Measurements from ENCODE around the gene TTC39A. TPM values are rescaled to one million over a fixed set of nuclear protein-coding genes. Genes with fewer than 3 reads are reported as not detected.

Gene TTC39A
- total and polyA plus RNA-seq, 2 donors = 1.1 to 2.8 TPM

- 94% methylated on average over 6 of the region's 6 CpGs for WGBS
- H3K4me3 ChIP-seq (ENCODE audit: low read length in 2 of 2) = no peak overlapping the region
- no peaks in the 10 kb centered on the region for H3K4me1 ChIP-seq (ENCODE audit: control insufficient read depth in 2 of 2, insufficient read depth in 2 of 2, low read length in 2 of 2)
- no peaks in the 10 kb centered on the region for H3K36me3 ChIP-seq (ENCODE audit: control insufficient read depth in 2 of 2, insufficient read depth in 2 of 2, low read length in 1 of 2)
- DNase-seq (ENCODE audit: low read depth in 6 of 9, low spot score in 9 of 9) = no peak
- peaks cover 0 to 8% of the 10 kb centered on the region in 2 donors for H3K9me3 ChIP-seq (ENCODE audit: control insufficient read depth in 2 of 2, insufficient read depth in 1 of 2, low read length in 1 of 2)
- H3K27me3 ChIP-seq (ENCODE audit: control insufficient read depth in 2 of 2, insufficient read depth in 1 of 2, low read length in 1 of 2) = no peaks in the 10 kb centered on the region
- H3K27ac ChIP-seq (ENCODE audit: low read depth in 1 of 2, low read length in 1 of 2) = no peak overlapping the region
Measured at GRCh38 chr1:51303315-51303714, 27.0 kb downstream of the TTC39A start.

DNA sequence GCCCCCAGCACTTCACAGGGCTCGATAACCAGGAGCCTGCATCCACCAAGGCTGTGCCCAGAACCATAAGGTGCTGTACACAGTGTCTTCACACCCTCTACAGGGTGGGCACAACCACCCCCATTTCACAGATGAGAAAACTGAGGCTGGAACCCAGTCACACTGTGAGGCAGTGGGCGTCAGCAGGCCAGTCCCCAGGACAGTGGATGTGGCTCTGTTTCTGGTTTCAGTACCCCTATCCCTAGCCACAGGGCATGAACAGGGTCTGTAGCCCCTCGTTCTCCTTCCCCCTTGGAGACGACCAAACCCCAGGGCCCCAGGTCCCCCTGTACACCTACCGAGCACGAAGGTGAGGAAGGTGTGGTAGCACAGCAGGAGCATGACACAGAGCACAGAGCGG lies 27.6 kb downstream of the TTC39A start:
- WGBS = 96% methylated on average over 7 of the region's 7 CpGs
- no peak overlapping the region for H3K27ac ChIP-seq (ENCODE audit: low read depth in 1 of 2, low read length in 1 of 2)

GRCh38 chr1:51302270-51302669 lies 28.1 kb downstream of the TTC39A start:
- no peak overlapping the region for H3K4me3 ChIP-seq (ENCODE audit: low read length in 2 of 2)
- H3K36me3 ChIP-seq (ENCODE audit: control insufficient read depth in 2 of 2, insufficient read depth in 2 of 2, low read length in 1 of 2) = no peaks in the 10 kb centered on the region
- H3K27me3 ChIP-seq (ENCODE audit: control insufficient read depth in 2 of 2, insufficient read depth in 1 of 2, low read length in 1 of 2) = no peaks in the 10 kb centered on the region
- peaks cover 0 to 3% of the 10 kb centered on the region in 2 donors for H3K4me1 ChIP-seq (ENCODE audit: control insufficient read depth in 2 of 2, insufficient read depth in 2 of 2, low read length in 2 of 2)
- DNase-seq (ENCODE audit: low read depth in 6 of 9, low spot score in 9 of 9) = no peak
- H3K27ac ChIP-seq (ENCODE audit: low read depth in 1 of 2, low read length in 1 of 2) = no peak overlapping the region
- 98% methylated on average over 10 of the region's 10 CpGs for WGBS
- peaks cover 0 to 8% of the 10 kb centered on the region in 2 donors for H3K9me3 ChIP-seq (ENCODE audit: control insufficient read depth in 2 of 2, insufficient read depth in 1 of 2, low read length in 1 of 2)

More for the DNA sequence above, 27.6 kb downstream of the TTC39A start:
- H3K9me3 ChIP-seq (ENCODE audit: control insufficient read depth in 2 of 2, insufficient read depth in 1 of 2, low read length in 1 of 2) = peaks cover 0 to 8% of the 10 kb centered on the region in 2 donors
- H3K4me3 ChIP-seq (ENCODE audit: low read length in 2 of 2) = no peak overlapping the region
- no peaks in the 10 kb centered on the region for H3K4me1 ChIP-seq (ENCODE audit: control insufficient read depth in 2 of 2, insufficient read depth in 2 of 2, low read length in 2 of 2)
- H3K27me3 ChIP-seq (ENCODE audit: control insufficient read depth in 2 of 2, insufficient read depth in 1 of 2, low read length in 1 of 2) = no peaks in the 10 kb centered on the region
- no peak for DNase-seq (ENCODE audit: low read depth in 6 of 9, low spot score in 9 of 9)
- H3K36me3 ChIP-seq (ENCODE audit: control insufficient read depth in 2 of 2, insufficient read depth in 2 of 2, low read length in 1 of 2) = no peaks in the 10 kb centered on the region

- no peaks in the 10 kb centered on the region for H3K27me3 ChIP-seq (ENCODE audit: control insufficient read depth in 2 of 2, insufficient read depth in 1 of 2, low read length in 1 of 2)
- DNase-seq (ENCODE audit: low read depth in 6 of 9, low spot score in 9 of 9) = no peak
- H3K36me3 ChIP-seq (ENCODE audit: control insufficient read depth in 2 of 2, insufficient read depth in 2 of 2, low read length in 1 of 2) = no peaks in the 10 kb centered on the region
- WGBS = 91% methylated on average over 3 of the region's 3 CpGs
- peaks cover 0 to 7% of the 10 kb centered on the region in 2 donors for H3K4me1 ChIP-seq (ENCODE audit: control insufficient read depth in 2 of 2, insufficient read depth in 2 of 2, low read length in 2 of 2)
- H3K4me3 ChIP-seq (ENCODE audit: low read length in 2 of 2) = no peak overlapping the region
- no peak overlapping the region for H3K27ac ChIP-seq (ENCODE audit: low read depth in 1 of 2, low read length in 1 of 2)
- H3K9me3 ChIP-seq (ENCODE audit: control insufficient read depth in 2 of 2, insufficient read depth in 1 of 2, low read length in 1 of 2) = peaks cover 0 to 8% of the 10 kb centered on the region in 2 donors
Measured at GRCh38 chr1:51301844-51302162, 28.6 kb downstream of the TTC39A start.

DNA sequence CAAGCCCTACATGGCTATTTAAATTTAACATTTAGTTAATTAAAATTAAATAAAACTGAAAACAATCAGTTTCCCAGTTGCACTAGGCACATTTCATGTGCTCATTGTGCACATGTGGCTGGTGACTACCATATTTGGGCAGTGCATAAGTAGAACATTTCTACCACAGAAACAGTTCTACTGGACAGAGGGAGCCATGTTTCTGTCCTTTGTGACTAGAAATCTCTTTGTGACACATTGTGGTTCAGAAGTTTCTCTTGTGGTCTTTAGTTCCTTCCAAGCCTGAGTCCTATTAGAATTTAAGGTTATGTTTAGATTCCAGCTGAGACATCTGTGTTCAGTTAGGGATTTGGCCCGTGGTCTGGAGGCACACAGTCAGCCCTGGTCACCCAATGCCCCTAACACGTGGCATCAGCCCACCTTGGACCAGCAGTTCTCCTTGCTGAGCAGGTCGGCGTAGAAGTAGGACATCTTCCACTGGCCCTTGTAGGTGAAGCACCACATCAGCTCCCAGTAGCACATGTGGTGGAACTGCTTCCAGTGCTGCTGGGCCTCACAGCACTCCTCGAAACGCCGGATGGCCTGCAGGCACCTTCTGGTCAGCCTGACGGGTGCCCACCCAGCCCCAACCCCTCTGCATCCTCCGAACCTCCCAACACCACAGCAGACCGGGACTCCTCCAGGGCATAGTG lies 29.1 kb downstream of the TTC39A start:
- Histone ChIP-seq H3K27me3 (ENCODE audit: control insufficient read depth in 2 of 2, insufficient read depth in 1 of 2, low read length in 1 of 2) (no peaks in the 10 kb centered on the region), H3K4me3 (ENCODE audit: low read length in 2 of 2) (no peak overlapping the region), H3K27ac (ENCODE audit: low read depth in 1 of 2, low read length in 1 of 2) (no peak overlapping the region), H3K4me1 (ENCODE audit: control insufficient read depth in 2 of 2, insufficient read depth in 2 of 2, low read length in 2 of 2) (peaks cover 0 to 11% of the 10 kb centered on the region in 2 donors), H3K9me3 (ENCODE audit: control insufficient read depth in 2 of 2, insufficient read depth in 1 of 2, low read length in 1 of 2) (peaks cover 0 to 8% of the 10 kb centered on the region in 2 donors), H3K36me3 (ENCODE audit: control insufficient read depth in 2 of 2, insufficient read depth in 2 of 2, low read length in 1 of 2) (no peaks in the 10 kb centered on the region)
- DNase-seq (ENCODE audit: low read depth in 6 of 9, low spot score in 9 of 9) = no peak
- WGBS = 85% methylated on average over 10 of the region's 10 CpGs

- Histone ChIP-seq H3K9me3 (ENCODE audit: control insufficient read depth in 2 of 2, insufficient read depth in 1 of 2, low read length in 1 of 2) (peaks cover 0 to 8% of the 10 kb centered on the region in 2 donors), H3K27ac (ENCODE audit: low read depth in 1 of 2, low read length in 1 of 2) (no peak overlapping the region), H3K4me3 (ENCODE audit: low read length in 2 of 2) (no peak overlapping the region), H3K4me1 (ENCODE audit: control insufficient read depth in 2 of 2, insufficient read depth in 2 of 2, low read length in 2 of 2) (peaks cover 0 to 11% of the 10 kb centered on the region in 2 donors), H3K27me3 (ENCODE audit: control insufficient read depth in 2 of 2, insufficient read depth in 1 of 2, low read length in 1 of 2) (no peaks in the 10 kb centered on the region), H3K36me3 (ENCODE audit: control insufficient read depth in 2 of 2, insufficient read depth in 2 of 2, low read length in 1 of 2) (no peaks in the 10 kb centered on the region)
- no peak for DNase-seq (ENCODE audit: low read depth in 6 of 9, low spot score in 9 of 9)
- WGBS = 92% methylated on average over 6 of the region's 6 CpGs
Measured at GRCh38 chr1:51299981-51300670, 30.2 kb downstream of the TTC39A start.

GRCh38 chr1:51299185-51299885 lies 31.0 kb downstream of the TTC39A start:
- H3K9me3 ChIP-seq (ENCODE audit: control insufficient read depth in 2 of 2, insufficient read depth in 1 of 2, low read length in 1 of 2) = peaks cover 0 to 8% of the 10 kb centered on the region in 2 donors
- DNase-seq (ENCODE audit: low read depth in 6 of 9, low spot score in 9 of 9) = no peak
- H3K36me3 ChIP-seq (ENCODE audit: control insufficient read depth in 2 of 2, insufficient read depth in 2 of 2, low read length in 1 of 2) = no peaks in the 10 kb centered on the region
- 86% methylated on average over 11 of the region's 11 CpGs for WGBS
- no peaks in the 10 kb centered on the region for H3K27me3 ChIP-seq (ENCODE audit: control insufficient read depth in 2 of 2, insufficient read depth in 1 of 2, low read length in 1 of 2)
- H3K4me3 ChIP-seq (ENCODE audit: low read length in 2 of 2) = no peak overlapping the region
- H3K4me1 ChIP-seq (ENCODE audit: control insufficient read depth in 2 of 2, insufficient read depth in 2 of 2, low read length in 2 of 2) = peaks cover 0 to 15% of the 10 kb centered on the region in 2 donors
- no peak overlapping the region for H3K27ac ChIP-seq (ENCODE audit: low read depth in 1 of 2, low read length in 1 of 2)

- no peak for DNase-seq (ENCODE audit: low read depth in 6 of 9, low spot score in 9 of 9)
- peaks cover 0 to 8% of the 10 kb centered on the region in 2 donors for H3K9me3 ChIP-seq (ENCODE audit: control insufficient read depth in 2 of 2, insufficient read depth in 1 of 2, low read length in 1 of 2)
- no peaks in the 10 kb centered on the region for H3K27me3 ChIP-seq (ENCODE audit: control insufficient read depth in 2 of 2, insufficient read depth in 1 of 2, low read length in 1 of 2)
- 96% methylated on average over 4 of the region's 4 CpGs for WGBS
- H3K27ac ChIP-seq (ENCODE audit: low read depth in 1 of 2, low read length in 1 of 2) = no peak overlapping the region
- no peaks in the 10 kb centered on the region for H3K36me3 ChIP-seq (ENCODE audit: control insufficient read depth in 2 of 2, insufficient read depth in 2 of 2, low read length in 1 of 2)
- H3K4me3 ChIP-seq (ENCODE audit: low read length in 2 of 2) = no peak overlapping the region
- H3K4me1 ChIP-seq (ENCODE audit: control insufficient read depth in 2 of 2, insufficient read depth in 2 of 2, low read length in 2 of 2) = peaks cover 0 to 15% of the 10 kb centered on the region in 2 donors
Measured at GRCh38 chr1:51298322-51298705, 32.0 kb downstream of the TTC39A start.

Measured in thymus (tissue), 11 donors.